ENCODE data around the gene MX2. TPM values are rescaled to one million over a fixed set of nuclear protein-coding genes. Genes with fewer than 3 reads are reported as not detected.
A peak's percentile ranks its signal among the peaks of the same experiment; 100 is the strongest.

MX2 gene
- total RNA-seq, 1 donor from 2014 or later = 5.0 TPM

DNA sequence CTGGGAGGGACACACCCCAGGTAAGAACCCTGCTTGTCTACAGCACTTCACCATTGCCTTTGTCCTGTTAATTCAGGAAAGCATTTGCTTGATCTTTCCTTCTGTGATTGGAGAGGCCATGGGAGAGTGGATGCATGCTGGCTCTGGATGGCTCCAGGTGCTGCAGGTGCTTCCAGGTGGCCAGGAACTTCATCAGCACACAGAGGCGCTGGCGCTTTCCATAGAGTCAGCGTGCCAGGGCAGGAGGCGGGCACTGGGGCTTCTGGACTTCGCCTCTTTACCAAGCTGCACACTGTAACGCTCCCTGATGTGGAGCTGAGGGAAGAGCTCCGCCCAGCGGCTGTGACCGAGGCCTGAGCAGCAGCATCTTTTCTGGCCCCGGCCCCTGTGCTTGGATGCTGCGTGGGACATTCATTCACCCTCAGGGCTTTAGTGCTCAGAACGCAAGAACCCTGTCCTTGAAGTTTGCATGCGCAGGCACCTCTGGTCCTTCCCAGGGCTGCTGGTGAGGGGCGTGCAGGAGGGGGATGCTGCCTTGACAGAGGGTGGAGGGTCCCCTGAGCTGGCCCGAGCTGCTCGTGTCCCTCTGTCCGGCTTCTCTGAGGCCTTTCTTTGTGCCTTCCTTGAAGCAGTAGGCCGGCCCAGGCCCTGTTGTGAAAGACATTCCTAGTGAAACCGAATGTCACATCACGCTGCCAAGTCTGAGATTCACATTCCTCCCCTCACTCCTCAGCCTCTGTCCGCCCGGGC is 1.6 kb upstream of the MX2 start:
- intact Hi-C loops (cut with DNase I) = loop anchor here (5.0 kb wide), 2 partner anchors 62 to 78 kb away; no protein-coding TSS in a partner anchor
- peak; percentile 66 for DNase-seq (ENCODE audit: low spot score)

GRCh38 chr21:41361053-41361785 is 608 bp upstream of the MX2 start:
- DNase-seq (ENCODE audit: low spot score) = peak; percentile 51
- intact Hi-C loops (cut with DNase I) = loop anchor here (5.0 kb wide), 2 partner anchors 61 to 79 kb away; no protein-coding TSS in a partner anchor

DNA sequence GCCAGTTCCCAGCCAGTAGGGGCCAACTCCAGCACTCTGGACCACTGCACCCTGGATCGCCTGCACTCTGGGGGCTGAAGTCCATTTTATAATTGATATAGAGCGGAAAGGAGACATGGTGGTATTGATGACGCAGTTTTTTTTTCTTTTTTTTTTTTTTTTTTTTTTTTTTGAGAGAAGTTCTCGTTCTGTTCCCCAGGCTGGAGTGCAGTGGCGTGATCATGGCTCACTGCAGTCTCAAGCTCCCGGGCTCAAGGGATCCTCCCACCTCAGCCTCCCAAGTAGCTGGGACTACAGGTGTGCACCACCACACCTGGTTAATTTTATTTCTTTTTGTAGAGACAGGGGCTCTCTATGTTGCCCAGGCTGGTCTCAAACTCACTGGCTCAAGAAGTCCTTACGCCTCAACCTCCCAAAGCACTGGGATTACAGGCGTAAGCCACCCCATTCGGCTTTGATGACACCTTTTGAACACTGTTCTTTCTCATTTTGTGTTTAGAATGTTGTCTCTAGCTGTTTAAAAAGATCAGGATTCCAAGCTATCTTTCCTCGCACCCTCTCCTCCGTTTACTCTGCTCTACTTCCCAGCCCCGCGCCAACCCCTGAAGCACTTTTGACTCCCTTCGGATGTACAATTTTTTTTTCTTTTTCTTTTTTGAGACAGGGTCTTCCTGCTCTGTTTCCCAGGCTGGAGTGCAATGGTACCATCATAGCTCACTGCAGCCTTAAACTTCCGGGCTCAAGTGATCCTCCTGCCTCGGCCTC is 960 bp downstream of the MX2 start:
- DNase-seq (ENCODE audit: low spot score) = peak; percentile 63

GRCh38 chr21:41363370-41364270 is 1.8 kb downstream of the MX2 start:
- DNase-seq (ENCODE audit: low spot score) = peak; percentile 59
- intact Hi-C loops (cut with DNase I) = loop anchor here (5.0 kb wide), 2 partner anchors 59 to 81 kb away; no protein-coding TSS in a partner anchor

More for the DNA sequence above, 960 bp downstream of the MX2 start:
- intact Hi-C loops (cut with DNase I) = loop anchor here (5.0 kb wide), 2 partner anchors 60 to 80 kb away; no protein-coding TSS in a partner anchor

DNA sequence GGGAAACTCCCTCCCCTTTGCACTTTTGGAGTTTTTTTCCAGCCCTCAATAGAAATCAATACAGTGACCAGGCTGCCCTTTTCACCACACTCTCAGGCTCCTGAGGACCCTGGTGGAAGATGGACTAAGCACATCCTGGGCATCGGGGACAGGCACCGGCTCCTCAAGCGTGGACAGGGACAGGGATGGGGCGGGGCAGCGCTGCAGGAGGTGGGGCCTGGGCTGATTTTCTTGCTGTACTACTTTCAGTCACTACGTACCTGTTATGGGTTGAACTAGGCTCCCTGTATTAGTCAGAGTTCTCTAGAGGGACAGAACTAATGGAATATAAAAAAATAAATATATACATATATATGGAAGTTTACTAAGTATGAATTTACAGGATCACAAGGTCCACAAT is 2.5 kb downstream of the MX2 start:
- intact Hi-C loops (cut with DNase I) = loop anchor here (5.0 kb wide), 2 partner anchors 58 to 82 kb away; no protein-coding TSS in a partner anchor
- DNase-seq (ENCODE audit: low spot score) = no peak

DNA sequence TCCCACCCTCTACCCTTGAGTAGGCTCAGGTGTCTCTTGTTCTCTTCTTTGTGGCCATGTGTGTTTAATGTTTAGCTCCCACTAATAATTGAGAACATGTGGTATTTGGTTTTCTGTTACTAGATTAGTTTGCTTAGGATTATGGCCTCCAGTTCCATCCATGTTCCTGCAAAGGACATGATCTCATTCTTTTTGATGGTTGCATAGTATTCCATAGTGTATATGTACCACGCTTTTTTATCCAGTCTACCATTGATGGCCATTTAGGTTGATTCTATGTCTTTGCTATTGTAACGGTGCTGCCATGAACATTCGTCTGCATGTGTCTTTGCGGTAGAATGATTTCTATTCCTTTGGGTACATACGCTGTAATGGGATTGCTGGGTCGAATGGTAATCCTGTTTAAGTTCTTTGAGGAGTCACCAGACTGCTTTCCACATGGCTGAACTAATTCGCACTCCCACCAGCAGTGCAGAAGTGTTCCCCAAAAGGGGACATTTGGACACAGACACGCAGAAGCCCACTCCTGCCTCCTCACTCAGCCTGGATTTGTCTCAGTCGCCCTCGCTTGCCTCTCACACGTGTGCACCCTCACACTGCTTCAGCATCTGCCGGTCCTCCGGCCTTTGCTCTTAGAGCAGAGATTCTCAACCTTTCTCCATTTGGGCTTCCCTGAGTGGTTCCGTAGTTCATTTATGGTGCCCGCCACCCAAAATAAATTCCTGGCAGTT is 3.7 kb downstream of the MX2 start:
- no peak for DNase-seq (ENCODE audit: low spot score)
- intact Hi-C loops (cut with DNase I) = loop anchor here (5.0 kb wide), 1 partner anchor 47 kb away; no protein-coding TSS in a partner anchor

DNA sequence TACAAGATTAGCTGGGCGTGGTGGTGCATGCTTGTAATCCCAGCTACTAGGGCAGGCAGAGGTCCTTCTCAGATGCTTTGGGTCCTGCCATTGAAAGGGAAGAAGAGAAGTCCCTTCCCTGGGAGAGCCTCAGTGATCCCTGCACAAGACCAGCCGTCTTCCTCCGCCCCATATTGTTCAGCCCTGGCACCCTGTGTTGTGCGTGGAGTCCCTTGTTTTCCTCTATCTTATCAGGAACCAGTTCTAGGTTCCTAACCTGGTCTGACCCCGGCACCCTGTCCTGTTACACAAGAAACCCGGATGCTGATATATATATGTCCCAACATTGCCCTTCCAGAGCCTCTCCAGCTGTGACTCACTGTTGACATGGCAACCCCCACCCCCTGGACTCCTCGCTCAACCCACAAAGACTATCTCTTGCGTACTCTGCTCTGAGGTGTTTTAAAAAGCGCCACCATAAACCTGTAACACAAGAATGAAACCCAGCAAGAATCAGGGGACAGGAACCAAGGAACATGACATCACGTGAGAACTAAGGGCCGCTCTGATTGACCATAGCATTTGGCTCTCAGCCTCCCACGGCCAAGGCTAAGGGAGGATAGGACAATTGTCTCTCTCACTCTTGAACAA is 4.8 kb downstream of the MX2 start:
- peak; percentile 89 for DNase-seq (ENCODE audit: low spot score)

DNA sequence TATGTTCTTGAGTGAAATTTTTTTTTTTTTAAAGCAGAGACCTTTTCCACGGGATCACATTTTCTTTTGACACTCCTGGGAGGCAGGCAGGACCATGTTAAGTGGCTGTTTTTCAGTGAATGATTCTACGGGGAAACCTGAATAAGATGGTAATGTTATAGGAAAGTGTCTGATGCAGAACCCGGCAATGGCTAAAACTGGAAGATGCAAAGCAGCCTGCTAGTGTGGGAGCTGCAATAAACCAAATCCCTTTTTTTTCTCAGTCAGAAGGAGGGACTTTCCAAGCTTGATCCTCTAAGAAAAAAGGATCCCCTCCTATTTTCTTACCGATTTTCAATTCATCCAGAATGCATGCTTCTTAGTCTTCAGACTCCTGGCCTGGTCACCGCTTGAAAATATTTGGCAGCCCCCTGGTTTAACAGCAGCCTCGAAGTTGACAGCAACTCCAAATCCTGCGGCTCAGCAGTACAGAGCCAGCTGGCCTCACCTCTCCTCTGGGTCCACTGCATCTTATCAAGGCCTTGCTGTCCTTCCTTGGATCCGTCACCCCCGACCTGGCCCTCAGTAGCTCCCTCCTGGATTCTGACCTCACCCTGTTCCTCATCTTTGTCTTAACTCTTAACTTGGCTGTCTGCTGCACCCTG is 5.6 kb downstream of the MX2 start:
- DNase-seq (ENCODE audit: low spot score) = no peak
- intact Hi-C loops (cut with DNase I) = loop anchor here (5.0 kb wide), 1 partner anchor 45 kb away; no protein-coding TSS in a partner anchor

More for the DNA sequence above, 4.8 kb downstream of the MX2 start:
- intact Hi-C loops (cut with DNase I) = loop anchor here (5.0 kb wide), 1 partner anchor 46 kb away; no protein-coding TSS in a partner anchor

GRCh38 chr21:41367945-41368734 is 6.3 kb downstream of the MX2 start:
- DNase-seq (ENCODE audit: low spot score) = no peak
- intact Hi-C loops (cut with DNase I) = loop anchor here (5.0 kb wide), 1 partner anchor 44 kb away; no protein-coding TSS in a partner anchor

GRCh38 chr21:41368735-41369104 is 6.9 kb downstream of the MX2 start:
- intact Hi-C loops (cut with DNase I) = loop anchor here (5.0 kb wide), 1 partner anchor 44 kb away; no protein-coding TSS in a partner anchor
- no peak for DNase-seq (ENCODE audit: low spot score)

- peak; percentile 75 for DNase-seq (ENCODE audit: low spot score)
- intact Hi-C loops (cut with DNase I) = loop anchor here (5.0 kb wide), 1 partner anchor 43 kb away; no protein-coding TSS in a partner anchor
Measured at GRCh38 chr21:41369105-41369919, 7.5 kb downstream of the MX2 start.

GRCh38 chr21:41369920-41370839 is 8.4 kb downstream of the MX2 start:
- intact Hi-C loops (cut with DNase I) = loop anchor here (5.0 kb wide), 1 partner anchor 42 kb away; no protein-coding TSS in a partner anchor
- DNase-seq (ENCODE audit: low spot score) = peak; percentile 72

DNA sequence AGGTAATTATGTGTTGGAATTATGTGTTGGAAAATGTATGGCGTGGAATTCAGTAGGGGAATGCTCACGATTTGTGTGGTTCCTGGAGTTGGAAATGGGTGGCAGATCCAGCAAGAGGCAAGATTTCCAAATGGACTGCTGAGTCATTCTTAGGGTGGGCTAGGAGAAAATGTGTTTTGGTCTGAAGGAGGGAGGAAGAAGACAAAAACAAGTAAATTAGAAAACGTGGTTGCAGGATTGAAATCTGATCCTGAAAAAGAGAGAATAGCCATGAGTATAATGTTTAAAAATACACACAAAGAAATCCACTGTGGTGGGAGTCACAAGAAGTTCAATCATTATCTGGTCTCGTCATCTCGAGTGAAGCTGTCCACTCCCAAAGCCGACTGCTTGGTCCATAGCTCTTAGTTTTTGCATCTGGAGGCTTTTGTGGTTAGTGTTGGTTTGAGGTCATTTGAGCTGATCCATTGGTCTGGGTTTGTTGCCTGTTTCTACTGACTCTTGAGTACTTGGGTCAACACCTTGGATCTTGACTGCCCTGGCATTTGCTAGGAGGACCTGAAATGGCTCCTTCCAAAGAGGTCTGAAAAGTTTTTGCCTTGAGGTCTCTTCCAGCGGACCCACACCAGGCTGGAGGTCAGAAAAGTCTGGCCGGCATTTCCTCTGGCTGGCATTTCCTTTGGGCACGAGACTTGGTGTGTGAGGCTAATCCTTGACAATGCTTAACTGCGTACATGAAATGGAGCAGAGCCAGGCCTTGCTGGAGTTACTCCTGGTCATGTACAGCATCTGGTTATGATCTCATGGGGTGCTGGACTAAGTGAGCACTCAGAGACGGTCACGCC is 9.2 kb downstream of the MX2 start:
- no peak for DNase-seq (ENCODE audit: low spot score)
- intact Hi-C loops (cut with DNase I) = no loop called here

Data from cardiac septum (tissue), 1 donor.